Progenitor cell of endocrine pancreas (in vitro differentiated cells): Measurements from ENCODE around the gene ATP1A3. TPM values are rescaled to one million over a fixed set of nuclear protein-coding genes. Genes with fewer than 3 reads are reported as not detected.

Experiments used
- DNase-seq: peaks from one replicate; pipeline ENCODE4 v3.0.0; 2021; ENCODE audit warnings: low spot score; ENCODE audit not compliant: unreplicated experiment
- H3K27ac Mint-ChIP-seq: 2 replicates; pipeline ENCODE4 v1.8.0; 2021; ENCODE audit warnings: mild to moderate bottlenecking, moderate library complexity, mixed read lengths
- H3K27me3 Mint-ChIP-seq: 2 replicates; pipeline ENCODE4 v1.8.0; 2021; ENCODE audit warnings: mixed read lengths
- H3K36me3 Mint-ChIP-seq: 2 replicates; pipeline ENCODE4 v1.8.0; 2022; ENCODE audit warnings: mixed read lengths; ENCODE audit not compliant: insufficient read depth
- H3K4me1 Mint-ChIP-seq: 2 replicates; pipeline ENCODE4 v1.8.0; 2021; ENCODE audit warnings: low read depth, mixed read lengths
- H3K4me3 Mint-ChIP-seq: 2 replicates; pipeline ENCODE4 v1.8.0; 2021; ENCODE audit warnings: low read depth, mild to moderate bottlenecking, moderate library complexity, mixed read lengths
- H3K9me3 Mint-ChIP-seq: 2 replicates; pipeline ENCODE4 v1.8.0; 2021; ENCODE audit warnings: low read depth, mixed read lengths
- total RNA-seq: library from RNA; stranded (reverse); gene quantifications from 2 replicates; pipeline ENCODE4 v1.2.1, GENCODE V29; 2021
- TF ChIP-seq, protein P1 (sequence below): fragments of 200-600 bp; sonication (generic); IDR thresholded peaks from one replicate; pipeline ENCODE4 v1.5.0; 2021; ENCODE audit warnings: antibody characterized with exemption, mild to moderate bottlenecking; ENCODE audit not compliant: unreplicated experiment

Gene ATP1A3
- total RNA-seq, 1 donor from 2014 or later = 0.29 TPM

DNA sequence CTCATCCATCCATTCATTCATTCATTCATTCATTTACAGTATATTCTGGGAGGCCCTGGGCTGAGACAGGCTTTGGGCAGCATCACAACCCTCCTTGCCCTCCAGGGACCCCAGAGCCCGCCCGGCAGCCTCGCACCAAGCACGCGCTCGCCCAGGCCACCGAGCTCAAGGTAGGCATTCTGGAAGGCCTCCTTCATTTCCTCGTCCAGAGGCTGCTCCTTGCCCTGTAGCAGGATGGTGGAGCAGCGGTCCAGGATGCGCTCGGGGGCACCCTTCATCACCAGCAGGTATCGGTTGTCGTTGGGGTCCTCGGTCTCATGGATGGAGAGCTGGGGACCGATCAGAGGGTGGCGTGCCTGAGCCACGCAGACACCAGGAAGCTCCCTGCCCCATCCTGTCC, 15.6 kb downstream of the ATP1A3 start:
- no peaks in the 10 kb centered on the region for H3K4me1 Mint-ChIP-seq

DNA sequence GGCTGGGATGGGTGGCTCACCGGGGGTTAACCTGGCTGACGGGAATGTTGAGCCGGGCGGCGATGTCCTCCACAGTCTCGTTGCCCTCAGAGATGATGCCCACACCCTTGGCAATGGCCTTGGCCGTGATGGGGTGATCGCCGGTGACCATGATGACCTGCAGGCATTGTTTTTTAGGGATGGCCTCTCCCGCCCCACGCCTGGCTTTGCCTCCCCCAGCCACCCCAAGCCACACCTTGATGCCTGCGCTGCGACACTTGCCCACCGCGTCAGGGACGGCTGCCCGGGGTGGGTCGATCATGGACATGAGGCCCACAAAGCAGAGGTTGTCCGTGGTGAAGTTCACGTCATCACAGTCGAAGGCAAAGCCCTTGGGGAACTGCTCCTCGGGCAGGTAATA, 16.1 kb downstream of the ATP1A3 start:
- no peak overlapping the region for H3K4me3 Mint-ChIP-seq
- no peaks in the 10 kb centered on the region for H3K36me3 Mint-ChIP-seq
- DNase-seq = no peak
- H3K27me3 Mint-ChIP-seq = peaks cover 6% of the 10 kb centered on the region
- H3K4me1 Mint-ChIP-seq = no peaks in the 10 kb centered on the region
- no peaks in the 10 kb centered on the region for H3K9me3 Mint-ChIP-seq
- no peak overlapping the region for H3K27ac Mint-ChIP-seq
- TF ChIP-seq, protein P1, sequence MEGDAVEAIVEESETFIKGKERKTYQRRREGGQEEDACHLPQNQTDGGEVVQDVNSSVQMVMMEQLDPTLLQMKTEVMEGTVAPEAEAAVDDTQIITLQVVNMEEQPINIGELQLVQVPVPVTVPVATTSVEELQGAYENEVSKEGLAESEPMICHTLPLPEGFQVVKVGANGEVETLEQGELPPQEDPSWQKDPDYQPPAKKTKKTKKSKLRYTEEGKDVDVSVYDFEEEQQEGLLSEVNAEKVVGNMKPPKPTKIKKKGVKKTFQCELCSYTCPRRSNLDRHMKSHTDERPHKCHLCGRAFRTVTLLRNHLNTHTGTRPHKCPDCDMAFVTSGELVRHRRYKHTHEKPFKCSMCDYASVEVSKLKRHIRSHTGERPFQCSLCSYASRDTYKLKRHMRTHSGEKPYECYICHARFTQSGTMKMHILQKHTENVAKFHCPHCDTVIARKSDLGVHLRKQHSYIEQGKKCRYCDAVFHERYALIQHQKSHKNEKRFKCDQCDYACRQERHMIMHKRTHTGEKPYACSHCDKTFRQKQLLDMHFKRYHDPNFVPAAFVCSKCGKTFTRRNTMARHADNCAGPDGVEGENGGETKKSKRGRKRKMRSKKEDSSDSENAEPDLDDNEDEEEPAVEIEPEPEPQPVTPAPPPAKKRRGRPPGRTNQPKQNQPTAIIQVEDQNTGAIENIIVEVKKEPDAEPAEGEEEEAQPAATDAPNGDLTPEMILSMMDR = no peak

More for the DNA sequence above, 15.6 kb downstream of the ATP1A3 start:
- peaks cover 6% of the 10 kb centered on the region for H3K27me3 Mint-ChIP-seq
- no peak for DNase-seq
- H3K9me3 Mint-ChIP-seq = no peaks in the 10 kb centered on the region
- H3K27ac Mint-ChIP-seq = no peak overlapping the region
- TF ChIP-seq, protein P1 = no peak
- no peak overlapping the region for H3K4me3 Mint-ChIP-seq
- no peaks in the 10 kb centered on the region for H3K36me3 Mint-ChIP-seq

DNA sequence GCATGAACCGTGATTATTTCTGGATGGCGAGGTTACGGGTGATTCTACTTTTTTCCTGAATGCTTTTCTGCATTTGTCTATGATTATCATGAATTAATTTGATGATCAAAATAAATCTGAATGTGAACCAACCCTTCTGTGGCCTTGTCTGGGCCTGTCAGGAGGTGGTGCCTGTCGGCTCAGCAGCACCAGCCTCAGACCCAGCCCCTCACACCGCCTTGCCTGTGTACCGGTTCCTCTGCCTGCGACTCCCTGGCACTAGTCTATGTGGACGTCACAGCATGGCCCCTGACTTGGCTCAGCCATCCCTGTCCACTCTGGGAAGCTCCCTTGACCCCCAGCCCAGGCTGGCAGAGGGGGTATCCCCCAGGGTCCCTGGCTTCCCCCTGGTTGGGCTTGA, 19.4 kb downstream of the ATP1A3 start:
- Mint-ChIP-seq H3K36me3 (no peaks in the 10 kb centered on the region), H3K9me3 (no peaks in the 10 kb centered on the region), H3K27ac (no peak overlapping the region), H3K27me3 (peaks cover 4% of the 10 kb centered on the region), H3K4me3 (no peak overlapping the region), H3K4me1 (no peaks in the 10 kb centered on the region)
- no peak for DNase-seq
- TF ChIP-seq, protein P1 = no peak

DNA sequence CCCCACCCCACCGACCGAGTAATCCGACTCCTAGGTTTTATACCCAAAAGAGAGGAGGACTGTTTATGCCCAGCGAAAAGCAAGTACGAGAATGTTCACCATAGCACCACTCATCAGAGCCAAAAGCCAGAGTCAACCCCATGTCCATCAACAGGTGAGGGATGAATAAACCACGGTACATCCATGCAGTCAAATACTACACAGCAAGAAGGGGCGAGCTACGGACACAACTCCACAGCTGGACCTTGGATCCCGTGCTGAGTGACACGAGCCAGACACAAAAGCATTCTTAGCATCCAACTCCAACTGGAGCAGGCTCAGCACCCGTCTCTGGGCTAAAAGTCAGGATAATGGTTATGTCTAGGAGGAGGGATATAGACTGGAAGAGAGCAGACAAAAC, 22.7 kb downstream of the ATP1A3 start:
- no peaks in the 10 kb centered on the region for H3K4me1 Mint-ChIP-seq
- DNase-seq = no peak
- H3K4me3 Mint-ChIP-seq = no peak overlapping the region
- no peaks in the 10 kb centered on the region for H3K36me3 Mint-ChIP-seq
- H3K27me3 Mint-ChIP-seq = peaks cover 21% of the 10 kb centered on the region
- no peak overlapping the region for H3K27ac Mint-ChIP-seq
- TF ChIP-seq, protein P1 = no peak
- no peaks in the 10 kb centered on the region for H3K9me3 Mint-ChIP-seq

DNA sequence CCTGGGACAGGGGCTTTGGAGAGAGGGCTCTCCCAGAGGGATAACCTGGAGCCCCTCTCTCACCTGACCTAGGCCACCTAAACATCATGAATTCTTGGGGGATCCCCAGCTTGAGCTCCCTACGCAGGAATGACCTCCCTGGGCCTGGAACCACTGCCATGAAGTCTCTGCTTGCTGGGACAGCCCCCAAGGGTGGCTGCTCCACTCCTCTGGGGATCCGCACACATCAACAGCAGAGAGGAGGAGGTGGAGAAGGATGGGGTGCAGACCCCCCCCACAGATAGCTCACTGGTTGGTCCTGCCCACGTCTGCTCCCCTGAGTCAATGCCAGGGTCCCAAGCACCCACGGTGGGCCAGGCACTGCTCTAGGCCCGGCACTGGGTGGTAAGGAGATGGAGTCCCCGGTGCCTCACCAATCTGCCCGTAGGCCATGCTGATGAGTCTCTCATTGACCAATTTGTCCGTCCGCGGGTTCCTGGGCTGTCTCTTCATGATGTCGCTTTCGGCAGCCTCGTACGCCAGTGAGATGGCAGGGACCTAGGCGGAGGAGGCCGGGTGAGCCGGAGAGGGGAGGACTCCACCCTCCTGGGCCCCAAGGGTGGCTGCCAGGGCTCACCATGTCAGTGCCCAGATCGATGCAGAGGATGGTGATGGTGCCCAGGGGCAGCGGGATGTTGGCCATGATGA, 24.1 kb downstream of the ATP1A3 start:
- no peak overlapping the region for H3K27ac Mint-ChIP-seq
- TF ChIP-seq, protein P1 = no peak
- H3K4me1 Mint-ChIP-seq = no peaks in the 10 kb centered on the region
- no peak overlapping the region for H3K4me3 Mint-ChIP-seq
- no peak for DNase-seq
- H3K9me3 Mint-ChIP-seq = no peaks in the 10 kb centered on the region
- H3K27me3 Mint-ChIP-seq = peaks cover 24% of the 10 kb centered on the region
- no peaks in the 10 kb centered on the region for H3K36me3 Mint-ChIP-seq
